Urinary bladder (tissue), 4 donors: ENCODE measurements around the gene ARHGAP24. TPM values are rescaled to one million over a fixed set of nuclear protein-coding genes. Genes with fewer than 3 reads are reported as not detected.

ENCODE experiments used
- DNase-seq: peaks from one replicate; pipeline ENCODE4 v3.0.0-alpha.2; 2015; ENCODE audit errors: extremely low spot score
- H3K27ac ChIP-seq: one replicate; pipeline ENCODE4 v1.5.1; 2013; ENCODE audit warnings: low read depth, mild to moderate bottlenecking, moderate library complexity
- H3K36me3 ChIP-seq: one replicate; pipeline ENCODE4 v1.6.1; 2013; ENCODE audit warnings: mild to moderate bottlenecking, moderate library complexity; ENCODE audit not compliant: insufficient read depth
- H3K4me1 ChIP-seq: one replicate; pipeline ENCODE4 v1.6.1; 2013; ENCODE audit warnings: mild to moderate bottlenecking, moderate library complexity; ENCODE audit not compliant: insufficient read depth
- H3K4me3 ChIP-seq: one replicate; pipeline ENCODE4 v1.5.1; 2013; ENCODE audit warnings: low read depth, low read length
- WGBS: extraction: QIAGEN DNeasy Blood & Tissue Kit; methylation state at CpG from one replicate; pipeline ENCODE4 v1.1.7; 2013; 5-methylcytosine and 5-hydroxymethylcytosine counted together
- polyA plus RNA-seq: library from polyadenylated mRNA; stranded (reverse); fragments of 200-250 nt; gene quantifications from one replicate; pipeline ENCODE4 v1.2.3, GENCODE V29; 2013
- total RNA-seq: library from RNA; depleted of rRNA; stranded (reverse); fragments of >200 nt; gene quantifications from one replicate; pipeline ENCODE4 v1.2.3, GENCODE V29; 2014
- donor health status: healthy with polysubstance abuse.
- donor health status: healthy.

ARHGAP24 gene
- total and polyA plus RNA-seq, 2 donors, result 17.5 to 81.0 TPM

- 23% methylated on average over 1 of the region's 1 CpG for WGBS
- Histone ChIP-seq H3K36me3 (no peaks in the 10 kb centered on the region), H3K27ac (no peak overlapping the region), H3K4me3 (no peak overlapping the region), H3K4me1 (no peaks in the 10 kb centered on the region)
- DNase-seq, result no peak
Observed at GRCh38 chr4:85595796-85596559, 121.0 kb downstream of the ARHGAP24 start.

- no peaks in the 10 kb centered on the region for H3K4me1 ChIP-seq
- no peak overlapping the region for H3K4me3 ChIP-seq
- no peak for DNase-seq
- 95% methylated on average over 1 of the region's 1 CpG for WGBS
- H3K36me3 ChIP-seq, result no peaks in the 10 kb centered on the region
- no peak overlapping the region for H3K27ac ChIP-seq
Observed at GRCh38 chr4:85598936-85599335, 124.0 kb downstream of the ARHGAP24 start.

GRCh38 chr4:85600501-85600900 is 125.6 kb downstream of the ARHGAP24 start:
- Histone ChIP-seq H3K27ac (no peak overlapping the region), H3K4me3 (no peak overlapping the region), H3K4me1 (no peaks in the 10 kb centered on the region), H3K36me3 (no peaks in the 10 kb centered on the region)
- no peak for DNase-seq
- WGBS, result 77% methylated on average over 4 of the region's 4 CpGs

- H3K4me3 ChIP-seq, result no peak overlapping the region
- no peak for DNase-seq
- H3K27ac ChIP-seq, result no peak overlapping the region
- WGBS, result 79% methylated on average over 3 of the region's 3 CpGs
- H3K36me3 ChIP-seq, result no peaks in the 10 kb centered on the region
- no peaks in the 10 kb centered on the region for H3K4me1 ChIP-seq
Observed at GRCh38 chr4:85603437-85604336, 128.7 kb downstream of the ARHGAP24 start.

- Histone ChIP-seq H3K36me3 (no peaks in the 10 kb centered on the region), H3K4me3 (no peak overlapping the region), H3K4me1 (no peaks in the 10 kb centered on the region), H3K27ac (no peak overlapping the region)
- DNase-seq, result no peak
- WGBS, result 95% methylated on average over 1 of the region's 1 CpG
Observed at GRCh38 chr4:85606505-85606904, 131.6 kb downstream of the ARHGAP24 start.

GRCh38 chr4:85607624-85608023 is 132.7 kb downstream of the ARHGAP24 start:
- no peak for DNase-seq
- Histone ChIP-seq H3K4me3 (no peak overlapping the region), H3K36me3 (no peaks in the 10 kb centered on the region), H3K4me1 (no peaks in the 10 kb centered on the region), H3K27ac (no peak overlapping the region)
- WGBS, result 78% methylated on average over 5 of the region's 5 CpGs

- Histone ChIP-seq H3K4me1 (no peaks in the 10 kb centered on the region), H3K27ac (no peak overlapping the region), H3K36me3 (no peaks in the 10 kb centered on the region), H3K4me3 (no peak overlapping the region)
- no peak for DNase-seq
- WGBS, result 93% methylated on average over 2 of the region's 2 CpGs
Observed at GRCh38 chr4:85610450-85610849, 135.5 kb downstream of the ARHGAP24 start.

GRCh38 chr4:85611661-85612060 is 136.7 kb downstream of the ARHGAP24 start:
- Histone ChIP-seq H3K27ac (no peak overlapping the region), H3K4me3 (no peak overlapping the region), H3K4me1 (no peaks in the 10 kb centered on the region), H3K36me3 (no peaks in the 10 kb centered on the region)
- DNase-seq, result no peak

- Histone ChIP-seq H3K4me1 (no peaks in the 10 kb centered on the region), H3K27ac (no peak overlapping the region), H3K36me3 (no peaks in the 10 kb centered on the region), H3K4me3 (no peak overlapping the region)
- 94% methylated on average over 1 of the region's 1 CpG for WGBS
- DNase-seq, result no peak
Observed at GRCh38 chr4:85613901-85614300, 139.0 kb downstream of the ARHGAP24 start.

- DNase-seq, result no peak
- Histone ChIP-seq H3K27ac (no peak overlapping the region), H3K4me3 (no peak overlapping the region), H3K36me3 (no peaks in the 10 kb centered on the region), H3K4me1 (no peaks in the 10 kb centered on the region)
- WGBS, result 94% methylated on average over 2 of the region's 2 CpGs
Observed at GRCh38 chr4:85615952-85616351, 141.0 kb downstream of the ARHGAP24 start.

- Histone ChIP-seq H3K27ac (no peak overlapping the region), H3K4me3 (no peak overlapping the region), H3K36me3 (no peaks in the 10 kb centered on the region), H3K4me1 (no peaks in the 10 kb centered on the region)
- 96% methylated on average over 3 of the region's 3 CpGs for WGBS
- DNase-seq, result no peak
Observed at GRCh38 chr4:85617202-85617601, 142.3 kb downstream of the ARHGAP24 start.

- no peak for DNase-seq
- Histone ChIP-seq H3K4me1 (no peaks in the 10 kb centered on the region), H3K27ac (no peak overlapping the region), H3K4me3 (no peak overlapping the region), H3K36me3 (no peaks in the 10 kb centered on the region)
Observed at GRCh38 chr4:85632981-85633380, 158.0 kb downstream of the ARHGAP24 start.

- Histone ChIP-seq H3K27ac (no peak overlapping the region), H3K36me3 (no peaks in the 10 kb centered on the region), H3K4me3 (no peak overlapping the region), H3K4me1 (no peaks in the 10 kb centered on the region)
- WGBS, result 87% methylated on average over 2 of the region's 2 CpGs
- no peak for DNase-seq
Observed at GRCh38 chr4:85637778-85638177, 162.8 kb downstream of the ARHGAP24 start.

- no peak for DNase-seq
- no peaks in the 10 kb centered on the region for H3K36me3 ChIP-seq
- 76% methylated on average over 4 of the region's 4 CpGs for WGBS
- H3K4me1 ChIP-seq, result no peaks in the 10 kb centered on the region
- H3K27ac ChIP-seq, result no peak overlapping the region
- no peak overlapping the region for H3K4me3 ChIP-seq
Observed at GRCh38 chr4:85639946-85640345, 165.0 kb downstream of the ARHGAP24 start.
